ENCODE measurements around the gene SLC39A6. TPM values are rescaled to one million over a fixed set of nuclear protein-coding genes. Genes with fewer than 3 reads are reported as not detected.
"Not testable (repeated sequence)": the region's sequence is repeated elsewhere in the genome, so short reads cannot be mapped to it uniquely, and the experiment has no call there.

Gene SLC39A6
- total RNA-seq, 1 donor from 2014 or later = 80.1 TPM

DNA sequence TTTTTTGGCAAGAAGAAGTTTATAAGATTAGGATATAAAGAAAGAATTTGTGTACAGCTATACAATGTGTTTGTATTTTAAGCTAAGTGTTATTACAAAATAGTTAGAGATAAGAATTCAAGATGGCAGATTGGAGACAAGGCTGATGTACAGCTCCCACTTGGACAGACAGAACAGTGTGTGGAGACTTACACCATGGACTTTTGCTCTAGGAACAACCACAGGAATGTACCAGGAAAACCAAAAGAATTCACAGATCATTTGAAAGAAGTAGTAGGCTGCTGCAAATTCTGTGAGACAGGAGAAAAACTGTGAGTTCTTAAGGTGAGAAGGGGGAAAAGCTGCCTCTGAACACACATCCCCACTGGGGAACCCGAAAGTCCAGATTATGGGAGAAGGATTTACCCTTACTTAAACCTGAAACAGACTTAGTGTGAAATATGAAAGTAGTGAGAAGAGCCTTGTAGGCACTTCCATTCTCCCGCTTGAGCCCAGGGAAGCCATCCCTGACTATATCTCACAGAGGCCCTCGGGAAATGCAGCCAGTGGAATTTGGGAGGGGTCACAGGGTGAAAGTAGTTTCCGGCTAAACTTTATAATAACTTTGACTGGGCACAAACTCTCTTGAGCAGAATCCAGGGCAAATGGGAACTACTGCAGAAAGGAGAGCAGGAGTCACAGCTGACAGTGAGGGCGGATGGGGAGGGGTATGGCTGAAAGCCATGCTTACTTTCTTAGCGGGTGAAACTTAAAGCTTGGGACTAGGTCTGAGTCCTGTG, 50.2 kb downstream of the SLC39A6 start:
- no peaks in the 10 kb centered on the region for H3K36me3 Mint-ChIP-seq (ENCODE audit: insufficient read depth)
- no peaks in the 10 kb centered on the region for H3K27me3 Mint-ChIP-seq
- H3K9me3 Mint-ChIP-seq (ENCODE audit: low read depth) = peaks cover 27% of the 10 kb centered on the region
- H3K4me3 Mint-ChIP-seq (ENCODE audit: low read depth) = no peak overlapping the region
- no peak overlapping the region for H3K27ac Mint-ChIP-seq
- DNase-seq (ENCODE audit: low spot score, unreplicated experiment) = no peak
- TF ChIP-seq, protein P1, sequence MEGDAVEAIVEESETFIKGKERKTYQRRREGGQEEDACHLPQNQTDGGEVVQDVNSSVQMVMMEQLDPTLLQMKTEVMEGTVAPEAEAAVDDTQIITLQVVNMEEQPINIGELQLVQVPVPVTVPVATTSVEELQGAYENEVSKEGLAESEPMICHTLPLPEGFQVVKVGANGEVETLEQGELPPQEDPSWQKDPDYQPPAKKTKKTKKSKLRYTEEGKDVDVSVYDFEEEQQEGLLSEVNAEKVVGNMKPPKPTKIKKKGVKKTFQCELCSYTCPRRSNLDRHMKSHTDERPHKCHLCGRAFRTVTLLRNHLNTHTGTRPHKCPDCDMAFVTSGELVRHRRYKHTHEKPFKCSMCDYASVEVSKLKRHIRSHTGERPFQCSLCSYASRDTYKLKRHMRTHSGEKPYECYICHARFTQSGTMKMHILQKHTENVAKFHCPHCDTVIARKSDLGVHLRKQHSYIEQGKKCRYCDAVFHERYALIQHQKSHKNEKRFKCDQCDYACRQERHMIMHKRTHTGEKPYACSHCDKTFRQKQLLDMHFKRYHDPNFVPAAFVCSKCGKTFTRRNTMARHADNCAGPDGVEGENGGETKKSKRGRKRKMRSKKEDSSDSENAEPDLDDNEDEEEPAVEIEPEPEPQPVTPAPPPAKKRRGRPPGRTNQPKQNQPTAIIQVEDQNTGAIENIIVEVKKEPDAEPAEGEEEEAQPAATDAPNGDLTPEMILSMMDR (IDR thresholded peaks at IDR 0.05; ENCODE audit: unreplicated experiment) = no peak
- H3K4me1 Mint-ChIP-seq (ENCODE audit: low read depth) = no peaks in the 10 kb centered on the region

DNA sequence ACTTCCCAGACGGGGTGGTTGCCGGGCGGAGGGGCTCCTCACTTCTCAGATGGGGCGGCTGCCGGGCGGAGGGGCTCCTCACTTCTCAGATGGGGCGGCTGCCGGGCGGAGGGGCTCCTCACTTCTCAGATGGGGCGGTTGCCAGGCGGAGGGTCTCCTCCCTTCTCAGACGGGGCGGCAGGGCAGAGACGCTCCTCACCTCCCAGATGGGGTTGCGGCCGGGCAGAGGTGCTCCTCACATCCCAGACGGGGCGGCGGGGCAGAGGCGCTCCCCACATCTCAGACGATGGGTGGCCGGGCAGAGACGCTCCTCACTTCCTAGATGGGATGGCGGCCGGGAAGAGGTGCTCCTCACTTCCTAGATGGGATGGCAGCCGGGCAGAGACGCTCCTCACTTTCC, 51.4 kb downstream of the SLC39A6 start:
- not testable (repeated sequence) for H3K36me3 Mint-ChIP-seq (ENCODE audit: insufficient read depth); H3K27ac Mint-ChIP-seq; DNase-seq (ENCODE audit: low spot score, unreplicated experiment); H3K27me3 Mint-ChIP-seq; H3K4me1 Mint-ChIP-seq (ENCODE audit: low read depth); H3K4me3 Mint-ChIP-seq (ENCODE audit: low read depth)
- H3K9me3 Mint-ChIP-seq (ENCODE audit: low read depth) = peaks cover 24% of the 10 kb centered on the region

DNA sequence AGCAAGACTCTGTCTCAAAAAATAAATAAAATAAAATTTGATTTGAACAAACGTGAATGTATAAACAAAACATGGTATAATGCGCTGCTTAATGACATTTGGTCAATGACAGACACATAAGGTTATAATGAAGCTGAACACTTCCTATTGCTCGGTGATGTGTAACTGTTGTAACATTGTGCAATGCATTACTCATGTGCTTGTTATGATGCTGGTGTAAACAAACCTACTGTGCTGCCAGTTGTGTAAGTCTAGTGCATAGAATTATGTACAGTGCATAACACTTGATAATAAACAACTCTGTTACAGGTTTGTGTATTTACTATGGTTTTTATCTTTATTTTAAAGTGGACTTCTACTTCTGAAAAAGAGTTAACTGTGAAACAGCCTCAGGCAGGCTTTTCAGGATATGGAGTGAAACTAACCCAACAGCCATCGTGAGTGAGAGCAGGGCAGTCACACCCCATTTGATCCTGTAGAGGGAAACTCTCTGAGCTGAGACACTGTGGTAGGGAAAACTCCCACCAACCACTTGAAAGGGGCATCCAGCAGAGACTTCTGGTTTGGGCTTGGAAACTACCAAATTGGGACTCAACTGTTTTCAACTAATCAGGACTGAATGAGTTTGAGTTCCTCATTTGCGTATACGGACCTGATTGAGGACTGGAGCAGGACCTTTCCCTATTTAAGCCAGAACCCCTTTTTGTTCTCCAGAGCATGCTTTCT, 53.1 kb downstream of the SLC39A6 start:
- Mint-ChIP-seq H3K36me3 (ENCODE audit: insufficient read depth) (no peaks in the 10 kb centered on the region), H3K4me1 (ENCODE audit: low read depth) (no peaks in the 10 kb centered on the region), H3K4me3 (ENCODE audit: low read depth) (no peak overlapping the region), H3K27me3 (no peaks in the 10 kb centered on the region), H3K9me3 (ENCODE audit: low read depth) (peaks cover 12% of the 10 kb centered on the region), H3K27ac (no peak overlapping the region)
- no peak for DNase-seq (ENCODE audit: low spot score, unreplicated experiment)
- TF ChIP-seq, protein P1 (IDR thresholded peaks at IDR 0.05; ENCODE audit: unreplicated experiment) = no peak

DNA sequence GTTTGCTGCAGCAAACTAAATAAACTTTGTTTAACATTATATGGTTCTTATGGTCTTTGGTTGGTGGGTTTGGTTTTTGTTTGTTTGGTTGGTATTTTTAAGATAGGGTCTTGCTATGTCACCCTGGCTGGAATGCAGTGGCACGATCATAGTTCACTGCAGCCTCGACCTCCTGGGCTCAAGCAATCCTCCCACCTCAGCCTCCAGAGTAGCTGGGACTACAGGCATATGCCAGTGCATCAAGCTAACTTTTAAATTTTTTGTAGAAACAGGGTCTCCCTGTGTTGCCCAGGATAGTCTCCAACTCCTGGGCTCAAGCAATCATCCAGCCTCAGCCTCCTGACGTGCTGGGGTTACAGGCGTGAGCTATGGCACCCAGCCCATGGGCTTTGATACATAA, 54.7 kb downstream of the SLC39A6 start:
- Mint-ChIP-seq H3K27ac (no peak overlapping the region), H3K36me3 (ENCODE audit: insufficient read depth) (no peaks in the 10 kb centered on the region), H3K4me3 (ENCODE audit: low read depth) (no peak overlapping the region), H3K27me3 (peaks cover 5% of the 10 kb centered on the region), H3K9me3 (ENCODE audit: low read depth) (no peaks in the 10 kb centered on the region), H3K4me1 (ENCODE audit: low read depth) (no peaks in the 10 kb centered on the region)
- TF ChIP-seq, protein P1 (IDR thresholded peaks at IDR 0.05; ENCODE audit: unreplicated experiment) = no peak
- DNase-seq (ENCODE audit: low spot score, unreplicated experiment) = no peak

DNA sequence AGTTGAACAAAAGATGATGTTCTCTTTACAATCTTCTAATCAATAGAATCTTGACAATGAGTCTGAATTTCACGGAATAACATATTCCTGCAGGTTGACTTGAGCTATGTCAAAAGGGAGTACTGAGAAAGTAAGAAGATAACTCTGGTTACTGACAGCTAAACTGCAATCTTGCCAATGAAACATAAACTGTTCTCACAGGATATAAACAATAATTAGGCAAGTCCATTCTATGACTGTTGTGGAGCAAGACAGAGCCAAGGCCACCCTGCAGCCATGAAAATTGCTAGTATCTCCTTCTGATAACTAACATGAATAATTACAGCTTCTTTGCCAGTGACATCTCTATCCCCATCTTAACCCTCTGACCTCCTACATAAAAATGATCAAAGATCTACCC, 55.5 kb downstream of the SLC39A6 start:
- H3K4me1 Mint-ChIP-seq (ENCODE audit: low read depth) = no peaks in the 10 kb centered on the region
- peaks cover 5% of the 10 kb centered on the region for H3K27me3 Mint-ChIP-seq
- no peaks in the 10 kb centered on the region for H3K9me3 Mint-ChIP-seq (ENCODE audit: low read depth)
- TF ChIP-seq, protein P1 (IDR thresholded peaks at IDR 0.05; ENCODE audit: unreplicated experiment) = no peak
- H3K27ac Mint-ChIP-seq = no peak overlapping the region
- no peaks in the 10 kb centered on the region for H3K36me3 Mint-ChIP-seq (ENCODE audit: insufficient read depth)
- no peak for DNase-seq (ENCODE audit: low spot score, unreplicated experiment)
- H3K4me3 Mint-ChIP-seq (ENCODE audit: low read depth) = no peak overlapping the region

DNA sequence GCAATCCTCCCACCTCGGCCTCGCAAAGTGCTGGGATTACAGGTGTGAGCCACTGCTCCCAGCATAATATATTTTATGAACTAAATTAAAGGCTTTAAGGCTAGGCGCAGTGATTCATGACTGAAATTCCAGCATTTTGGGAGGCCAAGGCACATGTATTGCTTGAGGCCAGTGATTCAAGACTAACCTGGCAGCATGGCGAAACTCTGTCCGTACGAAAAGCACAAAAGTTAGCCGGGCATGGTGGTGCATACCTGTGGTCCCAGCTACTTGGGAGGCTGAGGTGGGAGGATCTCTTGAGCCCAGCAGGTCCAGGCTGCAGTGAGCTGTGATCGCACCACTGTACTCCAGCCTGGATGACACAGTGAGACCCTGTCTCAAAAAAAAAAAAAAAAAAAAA, 56.7 kb downstream of the SLC39A6 start:
- not testable (repeated sequence) for H3K36me3 Mint-ChIP-seq (ENCODE audit: insufficient read depth); H3K4me1 Mint-ChIP-seq (ENCODE audit: low read depth); DNase-seq (ENCODE audit: low spot score, unreplicated experiment); H3K9me3 Mint-ChIP-seq (ENCODE audit: low read depth); H3K4me3 Mint-ChIP-seq (ENCODE audit: low read depth); H3K27me3 Mint-ChIP-seq; H3K27ac Mint-ChIP-seq
